Measurements from ENCODE around the gene ELAVL3. TPM values are rescaled to one million over a fixed set of nuclear protein-coding genes. Genes with fewer than 3 reads are reported as not detected.

Gene ELAVL3
- polyA plus RNA-seq (ENCODE audit: insufficient read length in 3 of 3): under 1 TPM; 0.04 to 0.35 (median 0.04) TPM

GRCh38 chr19:11480715-11481533 is at the start of gene ELAVL3:
Gene ELAVL3, minus strand, starts transcription at chr19:11481046. Its CDS starts 438 bp downstream, at chr19:11480608.
- no peak for DNase-seq (ENCODE audit: low read depth in 3 of 3, low spot score in 2 of 3)

DNA sequence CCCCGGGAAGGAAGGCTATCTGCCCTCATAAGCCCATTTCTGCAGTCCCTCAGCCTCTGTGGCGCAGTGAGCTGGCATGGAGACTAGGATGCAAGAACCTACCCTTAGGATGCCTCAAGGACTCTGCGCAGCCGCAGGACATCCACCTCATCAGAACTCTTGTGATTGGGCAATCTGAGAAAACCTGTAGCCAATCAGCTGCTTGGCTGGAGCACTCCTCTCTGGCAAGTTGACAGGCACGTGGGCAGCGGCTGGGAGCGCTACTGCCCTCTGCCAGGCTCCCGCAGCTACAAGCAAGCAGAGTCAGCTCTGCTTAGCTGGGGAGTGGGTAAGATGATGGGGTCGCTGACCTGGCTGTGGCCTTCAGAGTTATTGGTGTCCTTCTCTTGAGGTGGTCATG is 49.6 kb upstream of the ELAVL3 start:
- no peak for DNase-seq (ENCODE audit: low read depth in 3 of 3, low spot score in 2 of 3)

DNA sequence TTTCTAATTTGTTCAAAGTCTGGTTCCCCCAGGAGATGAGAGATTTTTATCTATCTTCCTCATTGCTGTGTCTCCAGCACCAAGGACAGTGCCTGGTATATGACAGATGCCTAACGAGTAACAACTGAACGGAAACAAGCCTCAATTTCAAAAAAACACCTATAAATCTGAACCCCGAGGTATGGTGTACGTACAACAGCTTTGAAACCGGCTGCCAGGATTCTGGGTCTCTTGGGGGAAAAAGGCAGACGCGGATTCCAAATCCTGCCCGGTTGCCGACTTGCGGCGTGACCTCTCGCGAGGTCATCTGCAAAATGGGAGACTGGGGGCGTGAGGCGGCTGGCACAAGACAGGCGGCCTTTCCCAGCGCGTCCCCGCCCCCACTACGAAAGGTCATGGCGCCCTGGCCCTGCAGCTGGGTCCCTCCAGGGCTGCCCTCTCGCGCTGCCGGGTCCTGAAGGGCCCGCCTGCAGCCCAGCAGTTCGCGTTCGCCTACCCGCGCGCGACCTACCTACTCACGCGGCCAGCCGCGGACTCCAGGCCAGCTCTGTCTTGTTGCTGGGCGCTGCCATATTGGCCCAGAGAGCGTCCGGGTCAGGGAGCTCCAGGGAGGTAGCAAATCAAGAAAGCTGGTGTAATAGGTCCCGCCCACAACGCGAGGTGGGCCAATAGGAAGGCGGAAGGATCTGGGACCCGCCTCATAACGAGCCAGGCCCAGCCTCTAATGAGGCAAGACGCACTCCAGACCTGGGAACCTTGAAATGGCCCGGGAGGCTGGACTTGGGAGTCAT is 47.9 kb upstream of the ELAVL3 start, which contains the start of gene ECSIT:
Gene ECSIT (minus strand): TSS at position 584 of the 791 bp plus-strand sequence. CDS start 9,964 bp downstream, outside the sequence.
- peak; percentile 92 to 93 (median 92) for DNase-seq (ENCODE audit: low read depth in 3 of 3, low spot score in 2 of 3)

- no peak for DNase-seq (ENCODE audit: low read depth in 3 of 3, low spot score in 2 of 3)
Observed at GRCh38 chr19:11519138-11519537, 38.3 kb upstream of the ELAVL3 start.

DNA sequence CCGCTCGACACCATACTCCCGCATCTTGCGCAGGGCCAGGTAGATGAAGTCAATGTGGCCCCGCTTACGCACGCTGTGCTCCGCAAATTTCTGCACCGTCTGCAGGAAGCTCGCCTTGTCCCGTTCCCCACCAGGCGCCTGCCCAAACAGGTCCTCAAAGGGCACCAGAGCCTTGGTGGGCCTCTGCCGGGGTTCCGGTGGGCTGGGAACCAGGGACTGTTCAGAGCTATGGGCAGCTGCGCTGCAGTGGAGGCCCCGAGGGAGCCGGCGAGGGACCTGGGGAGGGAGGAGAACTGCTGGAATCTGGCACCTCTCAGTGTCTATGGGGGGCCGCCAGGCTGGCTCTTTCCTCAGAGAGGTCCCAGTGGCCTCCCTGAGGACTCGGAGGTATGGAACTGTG is 33.1 kb upstream of the ELAVL3 start:
- no peak for DNase-seq (ENCODE audit: low read depth in 3 of 3, low spot score in 2 of 3)

DNA sequence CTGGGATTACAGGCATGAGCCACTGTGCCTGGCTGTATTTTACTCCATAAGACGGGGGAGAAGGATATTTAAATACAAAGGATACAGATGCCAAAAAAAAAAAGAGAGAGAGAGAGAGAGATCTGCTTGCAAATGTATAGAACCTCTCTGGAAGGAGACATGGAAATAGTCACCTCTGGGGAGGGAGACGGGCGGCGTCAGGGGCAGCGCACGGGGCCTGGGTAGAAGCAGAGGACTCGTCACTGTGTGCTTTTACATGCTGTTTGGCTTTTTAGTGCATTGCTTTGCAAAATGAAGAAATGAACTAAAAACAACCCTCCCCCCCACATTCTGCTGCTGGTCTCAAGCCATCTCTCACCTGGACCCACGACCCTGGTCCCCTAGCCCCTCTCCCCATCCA is 29.6 kb upstream of the ELAVL3 start:
- no peak for DNase-seq (ENCODE audit: low read depth in 3 of 3, low spot score in 2 of 3)

DNA sequence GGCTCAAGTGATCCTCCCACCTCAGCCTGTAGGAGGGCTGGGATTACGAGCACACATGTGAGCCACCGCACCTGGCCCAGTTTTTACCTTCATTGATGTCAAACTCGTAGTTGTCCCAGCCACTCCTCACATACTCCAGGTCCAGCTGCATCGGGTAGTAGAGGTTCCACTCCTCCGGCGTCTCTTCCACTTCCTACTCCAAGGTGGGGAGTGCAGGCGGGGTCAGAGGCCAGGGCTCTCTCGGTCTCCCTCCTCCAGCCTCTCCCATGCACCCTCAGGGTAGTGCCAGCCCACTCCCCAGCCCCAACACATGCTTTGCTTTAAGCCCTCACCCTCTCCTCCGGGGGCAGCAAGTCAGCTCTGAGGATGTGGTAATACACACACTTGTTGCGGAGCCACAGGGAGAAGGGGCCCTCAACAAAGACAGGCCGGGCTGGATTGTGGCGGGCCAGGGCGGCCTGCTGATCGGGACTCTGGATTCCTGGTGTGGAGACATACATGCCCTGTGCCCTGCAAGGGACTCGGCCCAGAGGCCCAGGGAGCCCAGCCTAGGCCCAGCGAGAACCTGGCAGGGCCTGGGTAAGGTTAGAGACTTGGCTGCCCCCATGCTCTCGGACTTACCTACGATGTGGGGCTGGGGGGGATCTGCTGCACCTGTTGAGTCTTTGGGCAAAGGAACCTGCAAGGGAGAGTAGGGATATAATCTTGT is 26.7 kb upstream of the ELAVL3 start:
- DNase-seq (ENCODE audit: low read depth in 3 of 3, low spot score in 2 of 3): no peak

- no peak for DNase-seq (ENCODE audit: low read depth in 3 of 3, low spot score in 2 of 3)
Observed at GRCh38 chr19:11506967-11507366, 26.1 kb upstream of the ELAVL3 start.

DNA sequence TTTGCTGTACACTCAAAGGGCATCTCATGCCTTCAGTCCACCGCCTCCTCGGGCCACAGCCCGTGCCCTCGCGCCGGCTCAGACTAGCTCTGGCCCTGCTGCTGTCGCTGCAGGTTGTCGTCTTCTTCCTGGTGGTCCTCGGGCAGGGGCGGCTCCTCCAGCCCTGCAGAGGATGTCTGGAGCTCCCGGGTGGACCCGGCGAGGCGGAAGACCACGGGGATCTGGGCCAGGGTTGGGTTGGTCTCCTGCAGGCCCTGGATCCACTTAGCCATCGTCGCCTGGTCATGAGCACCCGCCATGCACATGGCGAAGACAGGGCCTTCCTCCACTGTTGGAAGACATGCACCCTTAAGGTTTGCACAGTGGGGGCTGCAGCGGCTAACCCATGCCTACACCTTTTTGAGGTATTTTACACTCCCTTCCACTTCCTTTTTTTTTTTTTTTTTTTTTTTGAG is 25.3 kb upstream of the ELAVL3 start:
- no peak for DNase-seq (ENCODE audit: low read depth in 3 of 3, low spot score in 2 of 3)

GRCh38 chr19:11505504-11506100 is 24.8 kb upstream of the ELAVL3 start, which contains the start of gene ZNF653:
Gene ZNF653, minus strand, starts transcription at chr19:11505839. Its CDS starts 53 bp downstream, at chr19:11505786.
- DNase-seq (ENCODE audit: low read depth in 3 of 3, low spot score in 2 of 3): peak; percentile 91 to 94 (median 93)

DNA sequence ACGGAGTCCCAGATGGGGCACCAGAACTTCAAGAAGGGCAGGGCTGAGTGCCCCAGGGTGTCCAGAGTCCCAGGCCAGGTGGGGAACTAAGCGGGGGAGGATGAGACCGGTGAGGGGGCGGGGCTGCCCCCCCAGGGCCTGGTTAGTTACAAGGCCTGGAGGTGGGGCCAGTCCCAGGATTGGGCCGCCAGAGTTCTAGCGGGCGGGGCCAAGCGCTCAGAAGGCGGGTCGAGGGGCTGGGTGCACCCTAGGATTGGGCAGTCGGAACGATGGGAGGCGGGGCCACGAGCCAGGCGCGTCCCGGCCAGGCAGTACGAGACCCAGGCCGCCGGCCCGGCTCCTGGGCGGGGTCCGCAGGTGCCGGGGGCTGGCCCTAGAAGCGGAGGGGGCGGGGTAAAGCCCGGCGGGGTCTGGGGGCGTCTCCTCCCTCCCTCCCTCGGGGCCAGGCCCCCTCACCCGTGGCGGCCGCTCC is 24.2 kb upstream of the ELAVL3 start:
- peak; percentile 73 to 88 (median 85) for DNase-seq (ENCODE audit: low read depth in 3 of 3, low spot score in 2 of 3)

DNA sequence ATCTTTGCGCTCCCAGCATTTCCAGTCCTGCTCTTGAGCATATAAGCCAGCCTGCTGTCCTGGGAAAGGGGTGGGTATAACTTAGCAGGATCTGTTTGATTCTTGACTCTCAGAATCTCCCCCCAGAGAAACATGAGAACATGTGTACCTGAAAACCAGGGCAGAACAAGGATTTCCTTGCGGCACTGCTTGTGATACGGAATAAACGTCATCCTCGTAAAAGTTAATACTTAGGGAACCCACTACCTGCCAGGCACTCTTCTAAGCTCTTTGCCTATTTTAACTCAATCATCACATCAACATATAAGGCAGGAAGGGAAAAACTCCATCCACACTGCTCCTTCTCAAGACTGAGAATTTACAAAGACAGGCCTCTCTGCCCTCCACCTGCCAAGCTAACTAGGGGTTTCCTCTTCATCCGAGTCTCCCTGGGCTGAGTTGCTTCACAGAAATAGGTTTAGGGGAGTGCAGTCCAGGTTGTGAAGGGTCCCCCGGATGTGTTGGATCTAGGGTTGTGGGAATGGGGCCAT is 23.7 kb upstream of the ELAVL3 start:
- no peak for DNase-seq (ENCODE audit: low read depth in 3 of 3, low spot score in 2 of 3)

- DNase-seq (ENCODE audit: low read depth in 3 of 3, low spot score in 2 of 3): no peak
Observed at GRCh38 chr19:11499890-11500420, 19.1 kb upstream of the ELAVL3 start.

DNA sequence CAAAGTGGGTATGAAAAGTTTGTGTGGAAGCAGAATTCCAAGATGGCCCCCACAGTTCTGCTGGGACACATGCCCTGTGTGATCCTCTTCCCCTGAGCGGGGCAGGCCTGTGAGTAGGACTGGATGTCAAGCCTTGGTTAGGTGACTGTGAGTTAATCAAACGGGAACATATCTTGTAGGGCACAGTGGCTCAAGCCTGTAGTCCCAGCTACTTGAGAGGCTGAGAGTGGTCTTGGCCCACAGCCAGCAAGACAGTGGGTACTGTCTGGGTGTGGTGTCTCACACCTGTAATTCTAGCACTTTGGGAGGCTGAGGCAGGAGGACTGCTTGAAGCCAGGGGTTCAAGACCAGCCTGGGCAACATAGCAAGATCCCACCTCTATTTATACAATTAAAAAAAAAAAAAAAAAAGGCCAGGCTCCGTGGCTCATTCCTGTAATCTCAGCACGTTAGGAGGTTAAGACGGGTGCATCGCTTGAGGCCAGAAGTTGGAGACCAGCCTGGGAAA is 18.4 kb upstream of the ELAVL3 start:
- no peak for DNase-seq (ENCODE audit: low read depth in 3 of 3, low spot score in 2 of 3)

DNA sequence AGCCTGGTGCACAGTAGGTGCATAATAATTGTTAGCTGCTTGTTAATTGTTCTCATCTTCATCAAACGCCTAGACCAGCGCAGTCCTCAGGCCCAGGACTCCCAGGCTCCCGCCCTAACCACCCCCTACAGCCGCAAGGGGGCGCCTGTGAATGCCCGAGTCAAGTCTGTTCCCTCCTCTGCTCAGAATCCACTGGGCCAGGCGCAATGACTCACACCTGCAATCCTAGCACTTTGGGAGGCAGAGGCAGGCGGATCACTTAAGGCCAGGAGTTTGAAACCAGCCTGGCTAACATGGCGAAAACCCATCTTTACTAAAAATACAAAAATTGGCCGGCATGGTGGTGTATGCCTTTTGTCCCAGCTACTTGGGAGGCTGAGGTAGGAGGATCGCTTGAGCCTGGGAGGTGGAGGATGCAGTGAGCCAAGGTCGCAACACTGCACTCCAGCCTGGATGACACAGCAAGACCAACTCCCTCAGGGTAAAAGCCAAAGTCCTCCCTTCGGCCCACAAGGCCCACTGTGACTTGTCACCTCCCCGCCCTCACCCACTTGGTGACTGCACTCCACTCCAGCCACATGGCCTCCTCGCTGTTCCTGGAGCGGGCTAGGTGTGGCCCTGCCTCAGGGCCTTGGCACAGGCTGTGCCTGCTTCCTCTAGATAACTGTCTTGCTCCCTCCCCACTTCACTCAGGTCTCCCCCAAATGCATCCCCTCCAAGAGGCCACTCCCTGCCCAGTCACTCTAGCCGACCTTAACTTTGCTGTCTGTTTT is 15.7 kb upstream of the ELAVL3 start:
- no peak for DNase-seq (ENCODE audit: low read depth in 3 of 3, low spot score in 2 of 3)

GRCh38 chr19:11495885-11496284 is 15.0 kb upstream of the ELAVL3 start:
- DNase-seq (ENCODE audit: low read depth in 3 of 3, low spot score in 2 of 3): no peak

- no peak for DNase-seq (ENCODE audit: low read depth in 3 of 3, low spot score in 2 of 3)
Observed at GRCh38 chr19:11495481-11495880, 14.6 kb upstream of the ELAVL3 start.

DNA sequence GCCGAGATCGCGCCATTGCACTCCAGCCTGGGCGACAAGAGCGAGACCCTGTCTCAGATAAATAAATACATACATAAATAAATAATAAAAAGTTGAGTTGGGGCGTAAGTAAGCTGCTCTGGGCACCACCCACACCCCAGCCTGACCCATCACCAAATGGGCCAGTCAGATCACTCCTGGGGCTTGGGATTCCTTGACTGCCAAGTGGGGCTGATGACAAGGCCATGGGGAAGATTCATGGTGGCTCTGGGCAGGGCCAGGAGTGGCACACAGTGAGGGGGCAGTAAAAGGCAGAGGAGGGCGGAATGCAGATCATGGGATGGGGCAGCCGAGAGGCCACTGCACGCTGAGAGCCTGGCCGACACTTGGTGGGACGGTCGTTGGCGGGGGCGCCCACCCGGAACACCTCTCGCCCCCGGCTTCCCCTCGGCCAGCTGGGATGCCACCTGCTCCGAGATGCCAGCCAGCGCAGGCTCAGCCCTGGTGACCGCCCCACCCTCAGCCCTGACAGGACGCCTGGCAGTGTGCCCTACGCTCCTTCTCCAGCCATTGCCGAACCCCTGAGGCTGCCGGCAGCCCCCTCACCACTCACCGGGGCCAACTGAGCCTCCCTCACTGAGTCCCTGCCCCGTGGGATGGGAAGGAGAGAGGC is 13.9 kb upstream of the ELAVL3 start:
- no peak for DNase-seq (ENCODE audit: low read depth in 3 of 3, low spot score in 2 of 3)

Measured in right renal cortex interstitium (tissue), 3 donors.